Rectal smooth muscle tissue (tissue), 1 donor: ENCODE measurements around the gene AP3M1.
"Not testable (repeated sequence)": the region's sequence is repeated elsewhere in the genome, so short reads cannot be mapped to it uniquely, and the experiment has no call there.

Experiments used
- H3K27ac ChIP-seq: one replicate; pipeline ENCODE4 v1.7.0; 2013; ENCODE audit warnings: low read depth, low read length, inconsistent platforms
- H3K27me3 ChIP-seq: one replicate; pipeline ENCODE4 v1.7.0; 2013; ENCODE audit warnings: low read length; ENCODE audit not compliant: control insufficient read depth, insufficient read depth
- H3K36me3 ChIP-seq: one replicate; pipeline ENCODE4 v1.7.0; 2013; ENCODE audit warnings: low read length; ENCODE audit not compliant: control insufficient read depth, insufficient read depth
- H3K4me1 ChIP-seq: one replicate; pipeline ENCODE4 v1.7.0; 2013; ENCODE audit warnings: low read length; ENCODE audit not compliant: control insufficient read depth, insufficient read depth
- H3K4me3 ChIP-seq: one replicate; pipeline ENCODE4 v1.7.0; 2013; ENCODE audit warnings: low read length
- H3K9ac ChIP-seq: one replicate; pipeline ENCODE4 v1.7.0; 2013; ENCODE audit warnings: low read length

AP3M1 gene

DNA sequence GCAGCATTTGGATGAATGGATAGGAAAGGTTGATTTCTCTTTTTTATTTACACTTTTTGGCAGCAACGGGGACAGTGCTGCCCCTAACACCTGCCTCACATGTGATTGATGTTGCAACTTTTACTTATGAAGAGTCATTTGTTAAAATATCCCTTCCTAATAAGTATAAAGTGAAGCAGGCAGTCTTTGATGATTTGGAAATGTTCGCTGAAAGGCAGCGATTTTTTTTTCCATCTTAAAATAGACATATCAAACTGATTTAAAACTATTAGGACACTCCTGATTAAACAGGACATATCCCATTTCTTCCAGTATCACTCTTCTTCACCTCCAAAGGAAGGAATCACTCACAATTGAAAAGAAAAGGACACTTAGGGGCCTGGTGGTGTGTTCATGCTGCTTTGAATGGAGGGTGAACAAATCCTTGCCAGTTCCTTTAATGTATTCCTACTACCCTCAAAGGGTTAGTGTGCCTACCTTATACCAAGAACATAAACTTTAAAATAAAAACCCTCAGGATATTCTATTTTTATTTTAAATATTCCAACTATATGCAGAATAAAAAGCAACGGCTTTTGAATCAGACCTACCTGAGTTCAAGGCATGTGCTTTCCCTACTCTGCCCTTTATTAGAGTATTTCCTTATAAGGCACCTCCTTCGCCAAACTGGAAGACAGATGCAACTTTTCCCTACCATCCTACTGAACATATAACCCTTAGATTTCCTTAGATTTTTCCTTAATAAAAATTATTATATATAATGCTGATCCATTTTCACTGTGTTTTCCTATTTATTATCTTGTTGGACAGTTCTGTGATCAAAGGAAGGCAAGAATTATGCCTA lies 1.5 kb upstream of the AP3M1 start:
- H3K36me3 ChIP-seq: no peaks in the 10 kb centered on the region
- H3K9ac ChIP-seq: peak overlapping the region; percentile 7
- peak overlapping the region; percentile 84 for H3K27ac ChIP-seq
- H3K4me3 ChIP-seq: peak overlapping the region; percentile 96
- H3K27me3 ChIP-seq: no peaks in the 10 kb centered on the region
- peaks cover 18% of the 10 kb centered on the region for H3K4me1 ChIP-seq

GRCh38 chr10:74150990-74151878 lies 606 bp upstream of the AP3M1 start, which contains the start of gene ADK:
TSS of gene ADK (plus strand) at chr10:74151221. CDS start at chr10:74151279, 58 bp downstream.
- Histone ChIP-seq H3K36me3 (no peaks in the 10 kb centered on the region), H3K27ac (peak within 1 kb of the TSS; percentile 84), H3K9ac (peak within 1 kb of the TSS; percentile 89), H3K4me3 (peak within 1 kb of the TSS; percentile 96), H3K27me3 (no peaks in the 10 kb centered on the region), H3K4me1 (peaks cover 17% of the 10 kb centered on the region)

DNA sequence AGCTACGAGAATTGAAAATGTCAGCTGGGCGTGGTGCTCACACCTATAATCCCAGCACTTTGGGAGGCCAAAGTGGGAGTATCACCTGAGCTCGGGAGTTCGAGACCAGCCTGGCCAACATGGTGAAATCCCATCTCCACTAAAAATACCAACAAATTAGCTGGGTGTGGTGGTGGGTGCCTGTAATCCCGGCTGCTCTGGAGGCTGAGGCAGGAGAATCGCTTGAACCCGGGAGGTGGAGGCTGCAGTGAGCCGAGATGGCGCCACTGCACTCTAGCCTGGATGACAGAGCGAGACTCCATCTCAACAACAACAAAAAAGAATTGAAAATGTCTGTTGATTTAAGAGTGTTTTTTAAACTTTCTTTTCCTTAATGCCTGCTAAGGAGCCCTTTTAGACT lies 3.6 kb downstream of the AP3M1 start:
- not testable (repeated sequence) for H3K4me3 ChIP-seq, H3K27ac ChIP-seq, H3K36me3 ChIP-seq, H3K9ac ChIP-seq, H3K27me3 ChIP-seq
- peaks cover 25% of the 10 kb centered on the region for H3K4me1 ChIP-seq

GRCh38 chr10:74145133-74145532 lies 5.5 kb downstream of the AP3M1 start:
- Histone ChIP-seq H3K27ac (peak overlapping the region; percentile 72), H3K4me1 (peaks cover 22% of the 10 kb centered on the region), H3K4me3 (no peak overlapping the region), H3K27me3 (no peaks in the 10 kb centered on the region), H3K9ac (no peak overlapping the region), H3K36me3 (no peaks in the 10 kb centered on the region)

GRCh38 chr10:74140553-74140952 lies 10.1 kb downstream of the AP3M1 start:
- Histone ChIP-seq H3K27ac (no peak overlapping the region), H3K4me1 (peaks cover 5% of the 10 kb centered on the region), H3K9ac (no peak overlapping the region), H3K36me3 (peaks cover 13% of the 10 kb centered on the region), H3K4me3 (no peak overlapping the region), H3K27me3 (no peaks in the 10 kb centered on the region)

GRCh38 chr10:74139981-74140380 lies 10.6 kb downstream of the AP3M1 start:
- Histone ChIP-seq H3K27ac (no peak overlapping the region), H3K4me1 (peaks cover 2% of the 10 kb centered on the region), H3K4me3 (no peak overlapping the region), H3K36me3 (peaks cover 13% of the 10 kb centered on the region), H3K27me3 (no peaks in the 10 kb centered on the region), H3K9ac (no peak overlapping the region)

DNA sequence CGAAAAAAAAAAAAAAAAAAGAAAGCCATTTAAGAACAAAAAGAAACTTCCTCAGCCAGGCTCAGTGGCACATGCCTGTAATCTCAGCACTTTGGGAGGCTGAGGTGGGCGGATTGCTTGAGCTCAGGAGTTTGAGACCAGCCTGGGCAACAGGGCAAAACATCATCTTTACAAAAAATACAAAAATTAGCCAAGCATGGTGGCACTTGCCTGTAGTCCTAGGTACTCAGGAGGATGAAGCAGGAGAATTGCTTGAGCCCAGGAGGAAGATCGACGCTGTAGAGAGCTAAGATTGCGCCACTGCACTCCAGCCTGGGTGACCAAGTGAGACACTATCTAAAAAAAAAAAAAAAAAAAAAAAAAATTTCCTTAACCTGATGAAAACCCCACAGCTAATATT lies 12.0 kb downstream of the AP3M1 start:
- H3K4me1 ChIP-seq, H3K27ac ChIP-seq, H3K27me3 ChIP-seq, H3K4me3 ChIP-seq, H3K9ac ChIP-seq: not testable (repeated sequence)
- H3K36me3 ChIP-seq: peaks cover 13% of the 10 kb centered on the region

DNA sequence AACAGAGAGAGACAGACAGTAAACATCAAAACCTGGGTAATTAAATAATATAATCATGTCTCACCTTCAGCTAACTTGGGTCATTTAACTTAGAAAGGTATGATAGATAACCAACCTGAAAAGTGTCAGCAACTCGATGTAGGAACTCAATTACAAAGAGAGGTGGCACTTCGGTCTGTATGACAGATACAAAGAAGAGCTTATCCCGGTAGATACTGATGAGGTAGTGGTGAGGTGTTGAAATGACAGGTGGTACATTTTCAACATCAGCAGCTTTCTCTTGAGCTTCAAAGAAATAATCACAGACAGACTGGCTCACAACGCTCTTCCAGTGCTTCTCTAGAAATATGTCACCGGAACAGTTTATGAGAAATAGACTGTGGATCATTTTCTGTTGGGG lies 12.6 kb downstream of the AP3M1 start:
- Histone ChIP-seq H3K27me3 (no peaks in the 10 kb centered on the region), H3K36me3 (peaks cover 13% of the 10 kb centered on the region), H3K4me3 (no peak overlapping the region), H3K9ac (no peak overlapping the region), H3K4me1 (peaks cover 5% of the 10 kb centered on the region), H3K27ac (no peak overlapping the region)

DNA sequence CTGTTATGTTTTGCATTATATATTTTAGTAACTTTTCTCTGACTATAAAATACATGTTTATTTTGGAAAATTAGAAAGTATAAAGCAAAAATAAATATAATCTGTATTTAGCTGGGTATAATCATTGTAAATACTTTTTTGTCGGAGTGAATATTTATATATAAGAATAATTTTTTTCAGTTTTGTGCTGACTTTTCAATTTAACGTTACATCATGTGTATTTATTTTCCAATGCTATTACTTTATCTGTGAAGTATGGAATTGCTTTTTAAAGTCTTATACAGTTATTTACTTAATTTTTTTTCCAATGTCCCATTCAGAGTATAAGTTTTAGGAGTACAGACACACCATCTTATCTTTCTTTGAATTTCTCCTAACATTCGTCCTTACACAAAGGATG lies 15.2 kb downstream of the AP3M1 start:
- Histone ChIP-seq H3K27me3 (no peaks in the 10 kb centered on the region), H3K27ac (no peak overlapping the region), H3K36me3 (peaks cover 15% of the 10 kb centered on the region)

DNA sequence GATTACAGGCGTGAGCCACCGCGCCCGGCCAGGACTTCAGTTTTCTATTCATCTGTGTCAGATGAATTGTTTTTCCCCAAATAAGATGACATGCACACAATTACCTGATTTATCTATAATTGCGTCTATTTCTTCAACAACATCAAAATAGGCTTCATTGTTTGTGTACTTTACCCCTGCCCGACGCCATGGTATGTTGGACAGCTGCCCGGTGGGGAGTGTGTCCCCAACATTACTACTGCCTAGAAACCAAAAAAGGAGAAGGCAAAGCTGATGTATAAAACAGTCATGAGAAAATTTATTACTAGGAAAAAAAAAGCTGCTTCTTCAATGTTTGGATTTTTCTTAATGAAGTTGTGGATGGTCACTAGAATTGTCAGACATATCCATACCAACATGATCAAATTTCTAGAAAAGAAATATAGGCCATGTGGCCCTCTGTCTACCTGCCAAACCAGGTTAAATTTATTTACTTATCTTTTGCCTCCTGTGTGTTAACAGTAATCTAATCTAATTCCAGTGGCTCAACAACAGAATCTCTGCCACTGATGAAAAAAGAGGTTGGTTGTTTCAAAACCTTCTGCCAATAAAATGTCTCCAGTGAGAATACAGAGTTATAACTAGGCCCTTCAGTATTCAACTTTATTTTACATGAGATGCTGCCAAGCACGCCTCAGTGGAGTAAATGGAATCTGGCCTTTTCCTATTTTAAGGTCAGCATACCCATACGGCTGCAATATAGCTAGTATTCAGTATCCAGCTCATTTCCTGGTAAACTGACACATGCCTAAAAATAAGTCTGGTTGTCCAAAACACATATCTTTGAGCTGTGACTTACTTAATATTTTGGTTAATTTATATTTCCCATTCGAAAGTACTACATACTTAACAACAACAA lies 16.5 kb downstream of the AP3M1 start:
- Histone ChIP-seq H3K27ac (peak overlapping the region; percentile 22), H3K9ac (no peak overlapping the region), H3K36me3 (peaks cover 17% of the 10 kb centered on the region), H3K27me3 (no peaks in the 10 kb centered on the region), H3K4me3 (no peak overlapping the region), H3K4me1 (peaks cover 5% of the 10 kb centered on the region)

More for the DNA sequence above, 15.2 kb downstream of the AP3M1 start:
- Histone ChIP-seq H3K4me3 (no peak overlapping the region), H3K9ac (no peak overlapping the region), H3K4me1 (peaks cover 5% of the 10 kb centered on the region)

DNA sequence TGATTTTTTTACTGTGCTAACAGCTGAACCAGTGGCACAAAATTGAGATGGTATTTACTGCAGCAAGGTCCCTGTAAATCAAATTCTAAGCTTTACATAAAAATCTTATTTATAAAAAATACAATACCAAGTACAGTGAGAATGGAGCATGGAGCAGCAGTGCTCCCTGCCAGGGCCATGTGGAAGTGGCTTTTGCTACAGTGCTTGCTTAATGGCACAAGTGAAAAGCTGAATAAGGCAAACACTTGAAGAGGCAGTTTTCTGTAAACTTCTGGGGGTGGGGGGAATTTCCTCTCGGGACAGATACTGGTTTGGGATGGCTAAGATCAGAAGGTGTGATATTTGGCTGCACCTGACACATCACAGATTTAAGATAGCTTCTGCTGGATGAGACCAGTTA lies 27.5 kb downstream of the AP3M1 start:
- H3K27ac ChIP-seq: no peak overlapping the region
- peaks cover 28% of the 10 kb centered on the region for H3K36me3 ChIP-seq

DNA sequence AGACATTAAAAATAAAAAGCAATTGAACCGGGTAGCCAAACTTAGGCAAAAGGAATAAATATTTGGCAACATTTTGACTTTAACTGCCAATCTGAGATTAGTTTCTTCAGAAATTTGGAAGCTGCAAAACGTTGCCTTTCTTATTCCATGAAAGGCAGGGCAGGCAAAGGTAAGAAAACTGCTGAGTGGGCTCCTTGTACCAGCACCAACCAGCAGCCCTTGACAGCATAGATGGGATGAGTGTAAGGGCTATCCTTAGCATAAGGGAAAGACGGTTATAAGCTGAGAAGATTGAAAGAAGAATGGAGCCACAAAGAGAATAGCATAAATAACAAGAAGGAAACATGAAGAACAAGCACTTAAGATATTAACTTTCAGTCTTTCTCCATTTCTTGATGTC lies 28.6 kb downstream of the AP3M1 start:
- no peak overlapping the region for H3K4me3 ChIP-seq
- H3K27me3 ChIP-seq: no peaks in the 10 kb centered on the region
- peaks cover 38% of the 10 kb centered on the region for H3K36me3 ChIP-seq
- no peaks in the 10 kb centered on the region for H3K4me1 ChIP-seq
- no peak overlapping the region for H3K27ac ChIP-seq
- no peak overlapping the region for H3K9ac ChIP-seq

More for the DNA sequence above, 27.5 kb downstream of the AP3M1 start:
- no peaks in the 10 kb centered on the region for H3K27me3 ChIP-seq
- no peaks in the 10 kb centered on the region for H3K4me1 ChIP-seq
- H3K9ac ChIP-seq: no peak overlapping the region
- no peak overlapping the region for H3K4me3 ChIP-seq
